ENCODE results near the gene BDKRB2.

The BDKRB2 gene

GRCh38 chr14:96177766-96178375, 26.8 kb upstream of the BDKRB2 start:
- no peak for DNase-seq

- no peak for DNase-seq
Measured at GRCh38 chr14:96178461-96179321, 25.9 kb upstream of the BDKRB2 start.

- DNase-seq, result no peak
Measured at GRCh38 chr14:96180043-96180874, 24.4 kb upstream of the BDKRB2 start.

- no peak for DNase-seq
Measured at GRCh38 chr14:96181186-96182056, 23.2 kb upstream of the BDKRB2 start.

GRCh38 chr14:96182546-96182945, 22.1 kb upstream of the BDKRB2 start:
- no peak for DNase-seq

- DNase-seq, result no peak
Measured at GRCh38 chr14:96184737-96185136, 19.9 kb upstream of the BDKRB2 start.

GRCh38 chr14:96187216-96188031, 17.2 kb upstream of the BDKRB2 start:
- no peak for DNase-seq

GRCh38 chr14:96189281-96189711, 15.3 kb upstream of the BDKRB2 start:
- no peak for DNase-seq

- no peak for DNase-seq
Measured at GRCh38 chr14:96191353-96191752, 13.3 kb upstream of the BDKRB2 start.

GRCh38 chr14:96191841-96192462, 12.7 kb upstream of the BDKRB2 start:
- DNase-seq, result no peak

GRCh38 chr14:96192975-96193805, 11.4 kb upstream of the BDKRB2 start:
- no peak for DNase-seq

- DNase-seq, result no peak
Measured at GRCh38 chr14:96194262-96194656, 10.4 kb upstream of the BDKRB2 start.

- no peak for DNase-seq
Measured at GRCh38 chr14:96194657-96195431, 9.8 kb upstream of the BDKRB2 start.

- DNase-seq, result no peak
Measured at GRCh38 chr14:96195441-96196081, 9.1 kb upstream of the BDKRB2 start.

- no peak for DNase-seq
Measured at GRCh38 chr14:96197163-96197852, 7.3 kb upstream of the BDKRB2 start.

GRCh38 chr14:96197969-96198368, 6.7 kb upstream of the BDKRB2 start:
- no peak for DNase-seq

- DNase-seq, result peak; percentile 14
Measured at GRCh38 chr14:96198430-96199130, 6.1 kb upstream of the BDKRB2 start.

- no peak for DNase-seq
Measured at GRCh38 chr14:96201157-96201556, 3.5 kb upstream of the BDKRB2 start.
